Activated T-cell treated with anti-CD3 and anti-CD28 coated beads, Interleukin-2, amount 50 U/mL, for 24 hours (primary cell): Measurements from ENCODE around the gene ARMC3.

Experiments used
- DNase-seq: peaks from one replicate; pipeline ENCODE4 v3.0.0-alpha.2; 2020
- H3K27ac Mint-ChIP-seq: 2 replicates; pipeline ENCODE4 v1.8.0; 2020; ENCODE audit warnings: mild to moderate bottlenecking, mixed read lengths
- H3K27me3 Mint-ChIP-seq: 2 replicates; pipeline ENCODE4 v1.8.0; 2020; ENCODE audit warnings: mixed read lengths
- H3K36me3 Mint-ChIP-seq: 2 replicates; pipeline ENCODE4 v1.8.0; 2020; ENCODE audit warnings: low read depth, mixed read lengths
- H3K4me1 Mint-ChIP-seq: 2 replicates; pipeline ENCODE4 v1.8.0; 2020; ENCODE audit warnings: low read depth, mixed read lengths
- H3K4me3 Mint-ChIP-seq: 2 replicates; pipeline ENCODE4 v1.8.0; 2020; ENCODE audit warnings: mild to moderate bottlenecking, moderate library complexity, mixed read lengths
- H3K9me3 Mint-ChIP-seq: 2 replicates; pipeline ENCODE4 v1.8.0; 2020; ENCODE audit warnings: mixed read lengths

The ARMC3 gene

DNA sequence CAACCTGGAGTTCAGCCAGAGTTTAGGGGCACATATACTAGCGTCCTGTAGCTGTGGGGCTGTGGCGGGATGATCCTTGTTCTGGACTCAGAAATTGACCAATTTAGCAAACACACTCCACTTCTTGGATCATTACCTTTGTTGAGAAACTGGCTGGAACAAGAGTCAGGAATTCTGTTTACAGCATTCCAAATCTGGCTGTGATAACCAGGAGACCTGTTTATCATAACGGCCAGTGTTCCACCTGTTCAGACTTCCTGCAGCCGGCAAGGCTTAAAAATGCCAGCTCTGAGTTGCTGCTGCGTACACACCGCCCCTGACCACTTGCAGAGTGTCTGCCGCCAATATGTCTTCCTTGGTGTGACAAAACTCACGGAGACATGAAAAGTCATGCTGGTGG lies 64.8 kb downstream of the ARMC3 start:
- Mint-ChIP-seq H3K9me3 (no peaks in the 10 kb centered on the region), H3K4me1 (peaks cover 21% of the 10 kb centered on the region), H3K36me3 (no peaks in the 10 kb centered on the region), H3K27me3 (peaks cover 12% of the 10 kb centered on the region), H3K4me3 (no peak overlapping the region), H3K27ac (no peak overlapping the region)
- no peak for DNase-seq

DNA sequence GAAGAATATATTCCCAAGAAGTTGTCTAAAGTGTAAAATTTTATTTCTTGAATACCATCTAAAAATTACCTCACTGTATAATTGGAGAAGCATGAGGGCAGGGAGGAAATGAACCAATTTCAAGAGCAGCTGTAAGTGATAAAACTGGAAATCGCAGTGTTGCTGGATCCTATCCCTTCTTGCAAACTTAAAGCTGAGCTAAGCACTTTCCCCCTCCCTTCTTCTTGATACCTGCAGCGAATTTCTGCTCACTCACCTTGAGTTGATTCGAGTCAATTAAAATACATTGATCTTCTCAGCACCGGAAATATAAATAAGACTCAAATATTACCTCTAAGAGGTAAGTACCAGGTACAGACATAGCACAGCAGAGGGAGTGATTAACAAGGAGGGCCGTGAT lies 65.5 kb downstream of the ARMC3 start:
- peaks cover 21% of the 10 kb centered on the region for H3K4me1 Mint-ChIP-seq
- no peaks in the 10 kb centered on the region for H3K36me3 Mint-ChIP-seq
- H3K4me3 Mint-ChIP-seq = no peak overlapping the region
- H3K27me3 Mint-ChIP-seq = peaks cover 15% of the 10 kb centered on the region
- no peak overlapping the region for H3K27ac Mint-ChIP-seq
- no peak for DNase-seq
- H3K9me3 Mint-ChIP-seq = no peaks in the 10 kb centered on the region

GRCh38 chr10:22997096-22997495 lies 69.2 kb downstream of the ARMC3 start:
- no peaks in the 10 kb centered on the region for H3K9me3 Mint-ChIP-seq
- peaks cover 4% of the 10 kb centered on the region for H3K4me1 Mint-ChIP-seq
- no peak for DNase-seq
- H3K27me3 Mint-ChIP-seq = peaks cover 22% of the 10 kb centered on the region
- no peak overlapping the region for H3K27ac Mint-ChIP-seq
- H3K36me3 Mint-ChIP-seq = no peaks in the 10 kb centered on the region
- no peak overlapping the region for H3K4me3 Mint-ChIP-seq

DNA sequence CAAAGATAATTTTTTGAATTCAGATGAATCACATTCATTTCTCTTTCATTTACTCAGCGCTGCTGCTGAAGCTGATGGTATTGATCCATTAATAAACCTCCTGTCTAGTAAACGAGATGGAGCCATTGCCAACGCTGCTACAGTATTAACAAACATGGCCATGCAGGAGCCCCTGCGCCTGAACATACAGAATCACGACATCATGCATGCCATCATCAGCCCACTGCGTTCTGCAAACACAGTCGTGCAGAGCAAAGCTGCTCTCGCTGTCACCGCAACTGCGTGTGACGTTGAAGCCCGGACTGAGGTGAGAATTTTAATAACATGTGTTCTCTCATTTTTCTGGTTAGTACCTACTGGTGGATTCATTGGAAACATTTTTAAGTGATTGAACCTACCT lies 70.2 kb downstream of the ARMC3 start:
- no peak overlapping the region for H3K27ac Mint-ChIP-seq
- no peaks in the 10 kb centered on the region for H3K4me1 Mint-ChIP-seq
- no peaks in the 10 kb centered on the region for H3K36me3 Mint-ChIP-seq
- H3K27me3 Mint-ChIP-seq = peaks cover 24% of the 10 kb centered on the region
- H3K4me3 Mint-ChIP-seq = no peak overlapping the region
- no peaks in the 10 kb centered on the region for H3K9me3 Mint-ChIP-seq
- no peak for DNase-seq

GRCh38 chr10:22999942-23000341 lies 72.1 kb downstream of the ARMC3 start:
- Mint-ChIP-seq H3K4me3 (no peak overlapping the region), H3K4me1 (no peaks in the 10 kb centered on the region), H3K36me3 (no peaks in the 10 kb centered on the region), H3K9me3 (no peaks in the 10 kb centered on the region), H3K27ac (no peak overlapping the region), H3K27me3 (peaks cover 36% of the 10 kb centered on the region)
- no peak for DNase-seq

GRCh38 chr10:23001901-23002516 lies 74.2 kb downstream of the ARMC3 start:
- Mint-ChIP-seq H3K27me3 (peaks cover 33% of the 10 kb centered on the region), H3K4me1 (no peaks in the 10 kb centered on the region), H3K27ac (no peak overlapping the region), H3K4me3 (no peak overlapping the region), H3K9me3 (no peaks in the 10 kb centered on the region), H3K36me3 (no peaks in the 10 kb centered on the region)
- no peak for DNase-seq

- DNase-seq = no peak
- peaks cover 28% of the 10 kb centered on the region for H3K27me3 Mint-ChIP-seq
- H3K9me3 Mint-ChIP-seq = no peaks in the 10 kb centered on the region
- H3K27ac Mint-ChIP-seq = no peak overlapping the region
- H3K36me3 Mint-ChIP-seq = no peaks in the 10 kb centered on the region
- no peaks in the 10 kb centered on the region for H3K4me1 Mint-ChIP-seq
- H3K4me3 Mint-ChIP-seq = no peak overlapping the region
These were observed 77.3 kb downstream of the ARMC3 start for GRCh38 chr10:23005150-23005549.

GRCh38 chr10:23013581-23014335 lies 85.9 kb downstream of the ARMC3 start:
- Mint-ChIP-seq H3K36me3 (no peaks in the 10 kb centered on the region), H3K9me3 (no peaks in the 10 kb centered on the region), H3K27me3 (peaks cover 28% of the 10 kb centered on the region), H3K4me1 (no peaks in the 10 kb centered on the region), H3K4me3 (no peak overlapping the region), H3K27ac (no peak overlapping the region)
- DNase-seq = no peak

GRCh38 chr10:23015021-23015707 lies 87.3 kb downstream of the ARMC3 start:
- H3K27me3 Mint-ChIP-seq = peaks cover 31% of the 10 kb centered on the region

DNA sequence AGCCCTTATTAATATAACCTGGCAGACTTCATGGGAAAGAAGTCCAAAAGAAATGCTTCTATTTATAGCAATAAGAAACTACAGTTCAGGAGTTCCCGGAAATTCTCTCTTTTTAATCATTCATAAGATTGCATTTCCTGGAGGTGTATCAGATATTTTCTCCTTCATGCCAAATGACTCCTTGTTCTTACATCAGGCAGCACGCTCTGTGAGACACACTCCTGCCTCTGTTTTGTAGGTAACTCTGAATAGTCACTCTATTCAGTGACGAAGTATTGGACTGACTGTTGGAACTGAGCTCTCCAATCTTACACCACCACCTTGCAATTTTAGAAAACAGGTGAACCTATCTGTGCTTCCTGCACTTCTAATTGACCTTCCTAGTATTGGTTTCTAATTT lies 88.8 kb downstream of the ARMC3 start:
- Mint-ChIP-seq H3K27me3 (peaks cover 39% of the 10 kb centered on the region), H3K27ac (no peak overlapping the region), H3K9me3 (peaks cover 4% of the 10 kb centered on the region), H3K4me3 (no peak overlapping the region), H3K36me3 (no peaks in the 10 kb centered on the region), H3K4me1 (no peaks in the 10 kb centered on the region)
- no peak for DNase-seq

More at GRCh38 chr10:23015021-23015707, 87.3 kb downstream of the ARMC3 start:
- Mint-ChIP-seq H3K9me3 (no peaks in the 10 kb centered on the region), H3K27ac (no peak overlapping the region), H3K4me3 (no peak overlapping the region), H3K4me1 (no peaks in the 10 kb centered on the region), H3K36me3 (no peaks in the 10 kb centered on the region)
- DNase-seq = no peak

- Mint-ChIP-seq H3K9me3 (peaks cover 12% of the 10 kb centered on the region), H3K4me1 (no peaks in the 10 kb centered on the region), H3K36me3 (no peaks in the 10 kb centered on the region), H3K27me3 (peaks cover 57% of the 10 kb centered on the region), H3K4me3 (no peak overlapping the region), H3K27ac (no peak overlapping the region)
- DNase-seq = no peak
These were observed 91.8 kb downstream of the ARMC3 start for GRCh38 chr10:23019633-23020032.

DNA sequence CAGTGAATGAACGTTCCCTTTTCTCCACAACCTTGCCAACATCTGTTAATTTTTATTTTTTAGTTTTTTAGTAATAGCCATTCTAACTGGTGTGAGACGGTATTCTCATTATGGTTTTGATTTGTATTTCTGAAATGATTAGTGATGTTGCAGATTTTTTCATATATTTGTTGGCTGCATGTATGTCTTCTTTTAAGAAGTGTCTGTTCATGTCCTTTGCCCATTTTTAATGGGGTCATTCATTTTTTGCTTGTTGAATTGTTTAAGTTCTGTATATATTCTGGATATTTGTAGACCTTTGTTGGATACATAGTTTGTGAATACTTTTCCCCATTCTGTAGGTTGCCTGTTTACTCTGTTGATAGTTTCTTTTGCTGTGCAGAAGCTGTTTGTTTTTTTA lies 93.6 kb downstream of the ARMC3 start:
- no peak for DNase-seq
- no peak overlapping the region for H3K4me3 Mint-ChIP-seq
- peaks cover 48% of the 10 kb centered on the region for H3K27me3 Mint-ChIP-seq
- H3K4me1 Mint-ChIP-seq = no peaks in the 10 kb centered on the region
- peaks cover 12% of the 10 kb centered on the region for H3K9me3 Mint-ChIP-seq
- H3K36me3 Mint-ChIP-seq = no peaks in the 10 kb centered on the region
- H3K27ac Mint-ChIP-seq = no peak overlapping the region

DNA sequence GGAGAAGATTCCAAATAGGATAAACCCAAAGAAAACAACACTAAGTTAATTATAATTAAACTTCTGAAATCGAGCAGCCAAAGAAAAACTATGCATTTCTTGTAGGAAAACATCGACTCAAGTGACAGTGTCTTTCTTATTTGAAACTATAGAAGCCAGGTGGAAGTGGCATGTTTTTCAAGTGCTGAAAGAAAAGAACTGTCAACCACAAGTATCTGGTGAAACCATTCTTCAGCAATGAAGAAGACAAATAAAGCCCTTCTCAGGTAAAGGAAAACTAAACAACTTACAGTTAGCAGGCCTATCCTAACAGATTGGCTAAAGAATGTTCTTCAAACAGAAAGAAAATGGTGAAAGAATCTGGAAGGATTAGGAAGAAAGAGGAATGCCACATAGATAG lies 96.1 kb downstream of the ARMC3 start:
- Mint-ChIP-seq H3K27me3 (peaks cover 60% of the 10 kb centered on the region), H3K27ac (no peak overlapping the region), H3K4me1 (no peaks in the 10 kb centered on the region)

GRCh38 chr10:23031318-23031717 lies 103.5 kb downstream of the ARMC3 start:
- H3K27ac Mint-ChIP-seq = no peak overlapping the region
- H3K27me3 Mint-ChIP-seq = peaks cover 56% of the 10 kb centered on the region
- no peaks in the 10 kb centered on the region for H3K36me3 Mint-ChIP-seq
- no peaks in the 10 kb centered on the region for H3K4me1 Mint-ChIP-seq
- no peaks in the 10 kb centered on the region for H3K9me3 Mint-ChIP-seq
- no peak for DNase-seq
- no peak overlapping the region for H3K4me3 Mint-ChIP-seq

More for the DNA sequence above, 96.1 kb downstream of the ARMC3 start:
- H3K36me3 Mint-ChIP-seq = no peaks in the 10 kb centered on the region
- no peak for DNase-seq
- H3K9me3 Mint-ChIP-seq = peaks cover 12% of the 10 kb centered on the region
- H3K4me3 Mint-ChIP-seq = no peak overlapping the region

- Mint-ChIP-seq H3K27me3 (peaks cover 50% of the 10 kb centered on the region), H3K36me3 (no peaks in the 10 kb centered on the region), H3K4me1 (no peaks in the 10 kb centered on the region), H3K9me3 (no peaks in the 10 kb centered on the region), H3K4me3 (no peak overlapping the region), H3K27ac (no peak overlapping the region)
- DNase-seq = no peak
These were observed 106.9 kb downstream of the ARMC3 start for GRCh38 chr10:23034790-23035189.
